ENCODE measurements around the gene MGLL. TPM values are rescaled to one million over a fixed set of nuclear protein-coding genes. Genes with fewer than 3 reads are reported as not detected.
A peak's percentile ranks its signal among the peaks of the same experiment; 100 is the strongest.

Gene MGLL
- total and polyA plus RNA-seq, 4 donors, result 67.0 to 182 (median 78.2) TPM

GRCh38 chr3:127788451-127788909 lies 33.8 kb downstream of the MGLL start:
- no peak overlapping the region for H3K9ac ChIP-seq (ENCODE audit: insufficient read depth in 1 of 2, low read length in 2 of 2)
- H3K4me1 ChIP-seq (ENCODE audit: control insufficient read depth in 5 of 5, insufficient read depth in 5 of 5, low read length in 5 of 5), result peaks cover 9 to 55% (median 27%) of the 10 kb centered on the region in 5 donors
- H3K27me3 ChIP-seq (ENCODE audit: control insufficient read depth in 3 of 3, insufficient read depth in 3 of 3, low read length in 2 of 3), result no peaks in the 10 kb centered on the region
- no peak for ATAC-seq (ENCODE audit: insufficient read depth, low FRiP score)
- no peak overlapping the region for H3K27ac ChIP-seq (ENCODE audit: low read depth in 1 of 2, low read length in 1 of 2)
- no peak for DNase-seq
- no peak for TF ChIP-seq CTCF (IDR thresholded peaks at IDR 0.05; ENCODE audit: control extremely low read depth, extremely low read depth)
- H3K36me3 ChIP-seq (ENCODE audit: control insufficient read depth in 4 of 4, insufficient read depth in 4 of 4, low read length in 4 of 4), result no peaks in the 10 kb centered on the region
- 91 to 92% methylated on average over 9 of the region's 9 CpGs for WGBS, 2 donors
- H3K4me3 ChIP-seq, result no peak overlapping the region
- no peaks in the 10 kb centered on the region for H3K9me3 ChIP-seq (ENCODE audit: control insufficient read depth in 4 of 4, insufficient read depth in 3 of 4, low read length in 3 of 4)

GRCh38 chr3:127787571-127788365 lies 34.5 kb downstream of the MGLL start:
- ATAC-seq (ENCODE audit: insufficient read depth, low FRiP score) (no peak), DNase-seq (no peak)
- Histone ChIP-seq H3K36me3 (ENCODE audit: control insufficient read depth in 4 of 4, insufficient read depth in 4 of 4, low read length in 4 of 4) (no peaks in the 10 kb centered on the region), H3K27ac (ENCODE audit: low read depth in 1 of 2, low read length in 1 of 2) (peak overlapping the region in 1 of 2 donors; percentile 15), H3K4me3 (no peak overlapping the region), H3K27me3 (ENCODE audit: control insufficient read depth in 3 of 3, insufficient read depth in 3 of 3, low read length in 2 of 3) (no peaks in the 10 kb centered on the region), H3K4me1 (ENCODE audit: control insufficient read depth in 5 of 5, insufficient read depth in 5 of 5, low read length in 5 of 5) (peaks cover 9 to 52% (median 24%) of the 10 kb centered on the region in 5 donors), H3K9me3 (ENCODE audit: control insufficient read depth in 4 of 4, insufficient read depth in 3 of 4, low read length in 3 of 4) (no peaks in the 10 kb centered on the region), H3K9ac (ENCODE audit: insufficient read depth in 1 of 2, low read length in 2 of 2) (no peak overlapping the region)
- no peak for TF ChIP-seq CTCF (IDR thresholded peaks at IDR 0.05; ENCODE audit: control extremely low read depth, extremely low read depth)
- 82 to 86% methylated on average over 16 of the region's 16 CpGs for WGBS, 2 donors

- H3K27ac ChIP-seq (ENCODE audit: low read depth in 1 of 2, low read length in 1 of 2), result peak overlapping the region in 1 of 2 donors; percentile 15
- TF ChIP-seq CTCF (IDR thresholded peaks at IDR 0.05; ENCODE audit: control extremely low read depth, extremely low read depth), result no peak
- no peak overlapping the region for H3K4me3 ChIP-seq
- H3K36me3 ChIP-seq (ENCODE audit: control insufficient read depth in 4 of 4, insufficient read depth in 4 of 4, low read length in 4 of 4), result no peaks in the 10 kb centered on the region
- no peak for DNase-seq
- WGBS, 2 donors, result 74 to 84% methylated on average over 9 of the region's 9 CpGs
- ATAC-seq (ENCODE audit: insufficient read depth, low FRiP score), result no peak
- H3K9me3 ChIP-seq (ENCODE audit: control insufficient read depth in 4 of 4, insufficient read depth in 3 of 4, low read length in 3 of 4), result no peaks in the 10 kb centered on the region
- H3K27me3 ChIP-seq (ENCODE audit: control insufficient read depth in 3 of 3, insufficient read depth in 3 of 3, low read length in 2 of 3), result no peaks in the 10 kb centered on the region
- H3K4me1 ChIP-seq (ENCODE audit: control insufficient read depth in 5 of 5, insufficient read depth in 5 of 5, low read length in 5 of 5), result peaks cover 9 to 50% (median 24%) of the 10 kb centered on the region in 5 donors
- no peak overlapping the region for H3K9ac ChIP-seq (ENCODE audit: insufficient read depth in 1 of 2, low read length in 2 of 2)
Observed at GRCh38 chr3:127787071-127787490, 35.2 kb downstream of the MGLL start.

Measured in lung (tissue), 12 donors.